PC-3 (cell line): Measurements from ENCODE around the gene BMP7. TPM values are rescaled to one million over a fixed set of nuclear protein-coding genes. Genes with fewer than 3 reads are reported as not detected.

Experiments
- ATAC-seq: fragments of 200-7000 bp; cut with Tn5 transposase; 2 replicates; pipeline ENCODE4 v1.9.1; 2020; ENCODE audit warnings: mild to moderate bottlenecking, moderate library complexity
- BruUV-seq: library from RNA; stranded (reverse); fragments of 400-500 nt; replicated peaks from 2 replicates; lab custom pipeline; 2021; lab: Mats Ljungman, UMichigan
- CTCF ChIA-PET: fragments of 300-600 bp; sonication (Branson Sonifier 250); formaldehyde crosslinking; loops from one replicate; lab custom pipeline; 2022; ENCODE audit warnings: antibody characterized with exemption; lab: Charles Lee
- POLR2A ChIA-PET: fragments of 300-600 bp; sonication (Branson Sonifier 250); formaldehyde crosslinking; loops from one replicate; lab custom pipeline; 2022; ENCODE audit warnings: antibody characterized with exemption; ENCODE audit not compliant: unreplicated experiment; lab: Charles Lee
- DNase-seq: peaks from one replicate; pipeline ENCODE4 v3.0.0-alpha.2; 2015
- H2AFZ ChIP-seq: fragments of 300-600 bp; sonication (generic); 2 replicates; pipeline ENCODE4 v1.6.0; 2016; ENCODE audit warnings: antibody characterized with exemption, low read length
- H3F3A ChIP-seq: fragments of 300-600 bp; sonication (generic); one replicate; pipeline ENCODE4 v1.6.0; 2017; ENCODE audit warnings: antibody characterized with exemption, low read length, control low read depth, mild to moderate bottlenecking; ENCODE audit not compliant: unreplicated experiment
- H3K27ac ChIP-seq: fragments of 300-600 bp; sonication (generic); 2 replicates; pipeline ENCODE4 v1.5.1; 2016; ENCODE audit warnings: mild to moderate bottlenecking, low read length
- H3K27me3 ChIP-seq: fragments of 300-600 bp; sonication (generic); 2 replicates; pipeline ENCODE4 v1.6.1; 2016; ENCODE audit warnings: low read length, mixed read lengths
- H3K36me3 ChIP-seq: fragments of 300-600 bp; sonication (generic); 2 replicates; pipeline ENCODE4 v1.6.1; 2016; ENCODE audit warnings: low read depth, mixed run types, low read length, mixed read lengths
- H3K4me1 ChIP-seq: fragments of 300-600 bp; sonication (generic); 2 replicates; pipeline ENCODE4 v1.5.1; 2016; ENCODE audit warnings: low read length; ENCODE audit not compliant: insufficient read depth
- H3K4me2 ChIP-seq: fragments of 300-600 bp; sonication (generic); 2 replicates; pipeline ENCODE4 v1.6.0; 2016; ENCODE audit warnings: low read length
- H3K4me3 ChIP-seq: fragments of 300-600 bp; sonication (generic); 2 replicates; pipeline ENCODE4 v1.5.1; 2016; ENCODE audit warnings: mild to moderate bottlenecking, low read length, mixed read lengths
- H3K79me2 ChIP-seq: fragments of 300-600 bp; sonication (generic); 2 replicates; pipeline ENCODE4 v1.6.1; 2017; ENCODE audit warnings: low read length, mixed read lengths
- H3K9ac ChIP-seq: fragments of 300-600 bp; sonication (generic); 2 replicates; pipeline ENCODE4 v1.6.0; 2016; ENCODE audit warnings: mild to moderate bottlenecking, low read length
- H3K9me2 ChIP-seq: fragments of 300-600 bp; sonication (generic); replicated peaks from 2 replicates; pipeline ENCODE4 v1.6.1; 2016; ENCODE audit warnings: mixed run types, low read length, mixed read lengths
- H3K9me3 ChIP-seq: fragments of 300-600 bp; sonication (generic); 2 replicates; pipeline ENCODE4 v1.6.1; 2016; ENCODE audit warnings: low read length, mixed read lengths
- H4K20me1 ChIP-seq: fragments of 300-600 bp; sonication (generic); 2 replicates; pipeline ENCODE4 v1.6.1; 2016; ENCODE audit warnings: low read length, mixed read lengths
- CTCF ChIP-seq: fragments of 300-600 bp; sonication (generic); conservative IDR thresholded peaks from 2 replicates; pipeline ENCODE4 v1.5.1; 2017; ENCODE audit warnings: antibody characterized with exemption, low read depth, mild to moderate bottlenecking, low read length
- EZH2 ChIP-seq: fragments of 300-600 bp; sonication (generic); IDR thresholded peaks from one replicate; pipeline ENCODE4 v1.6.1; 2017; ENCODE audit warnings: antibody characterized with exemption, mild to moderate bottlenecking, low read length; ENCODE audit not compliant: unreplicated experiment
- EZH2phosphoT487 ChIP-seq: fragments of 300-600 bp; sonication (generic); IDR thresholded peaks from 2 replicates; pipeline ENCODE4 v1.6.1; 2018; ENCODE audit warnings: mild to moderate bottlenecking, antibody characterized with exemption, low read length, borderline replicate concordance
- intact Hi-C: fragments of 100-400 bp; cut with micrococcal nuclease; formaldehyde crosslinking; loops from 2 replicates; pipeline ENCODE4 v1.9.0; 2023
- total RNA-seq: library from RNA; depleted of rRNA; stranded (reverse); fragments of >200 nt; gene quantifications from 2 replicates; pipeline ENCODE4 v1.2.3, GENCODE V29; 2014

BMP7 gene
- total RNA-seq, 1 experiment from 2014 or later = not detected

- H3K4me3 ChIP-seq = no peak overlapping the region
- no peaks in the 10 kb centered on the region for H4K20me1 ChIP-seq
- H2AFZ ChIP-seq = no peak overlapping the region
- H3F3A ChIP-seq = no peaks in the 10 kb centered on the region
- no peak overlapping the region for H3K9ac ChIP-seq
- H3K27me3 ChIP-seq = peaks cover 95% of the 10 kb centered on the region
- no TSS peak for BruUV-seq
- no peaks in the 10 kb centered on the region for H3K9me2 ChIP-seq
- DNase-seq (no peak), ATAC-seq (no peak)
- no peaks in the 10 kb centered on the region for H3K79me2 ChIP-seq
- TF ChIP-seq CTCF = no peak
- no peak for TF ChIP-seq EZH2phosphoT487
- no peak for TF ChIP-seq EZH2
- no peak overlapping the region for H3K4me2 ChIP-seq
- no peaks in the 10 kb centered on the region for H3K4me1 ChIP-seq
- CTCF ChIA-PET = no interaction called here
- no peaks in the 10 kb centered on the region for H3K9me3 ChIP-seq
- no peaks in the 10 kb centered on the region for H3K36me3 ChIP-seq
- POLR2A ChIA-PET = no interaction called here
- intact Hi-C loops = no loop called here
- no peak overlapping the region for H3K27ac ChIP-seq
Observed at GRCh38 chr20:57142667-57143066, 123.8 kb downstream of the BMP7 start.

GRCh38 chr20:57141492-57141891 lies 124.9 kb downstream of the BMP7 start:
- no peak for ATAC-seq
- ChIA-PET CTCF (no interaction called here), POLR2A (no interaction called here)
- Histone ChIP-seq H3K9me2 (no peaks in the 10 kb centered on the region), H3K79me2 (no peaks in the 10 kb centered on the region), H3K4me3 (no peak overlapping the region), H3K27ac (no peak overlapping the region), H3K36me3 (no peaks in the 10 kb centered on the region), H3K4me2 (no peak overlapping the region), H3K4me1 (no peaks in the 10 kb centered on the region), H3F3A (no peaks in the 10 kb centered on the region), H3K9ac (no peak overlapping the region), H4K20me1 (no peaks in the 10 kb centered on the region), H2AFZ (no peak overlapping the region), H3K27me3 (peaks cover 92% of the 10 kb centered on the region), H3K9me3 (no peaks in the 10 kb centered on the region)
- TF ChIP-seq EZH2 (no peak), EZH2phosphoT487 (no peak), CTCF (no peak)
- BruUV-seq = no TSS peak
- intact Hi-C loops = no loop called here
- DNase-seq = no peak

GRCh38 chr20:57140416-57140965 lies 126.0 kb downstream of the BMP7 start:
- ChIA-PET POLR2A (interaction anchor here (0.9 kb wide), 1 partner anchor 119 kb away, joined by 3 read pairs; no protein-coding TSS in a partner anchor), CTCF (no interaction called here)
- Histone ChIP-seq H3K4me1 (no peaks in the 10 kb centered on the region), H3K9me2 (no peaks in the 10 kb centered on the region), H3F3A (no peaks in the 10 kb centered on the region), H3K27ac (no peak overlapping the region), H3K9ac (no peak overlapping the region), H3K9me3 (no peaks in the 10 kb centered on the region), H3K4me2 (no peak overlapping the region), H3K36me3 (no peaks in the 10 kb centered on the region), H3K27me3 (peaks cover 92% of the 10 kb centered on the region), H4K20me1 (no peaks in the 10 kb centered on the region), H3K79me2 (no peaks in the 10 kb centered on the region), H3K4me3 (no peak overlapping the region), H2AFZ (no peak overlapping the region)
- TF ChIP-seq EZH2 = no peak
- TF ChIP-seq CTCF = no peak
- TF ChIP-seq EZH2phosphoT487 = no peak
- ATAC-seq = no peak
- BruUV-seq = no TSS peak
- intact Hi-C loops = no loop called here
- DNase-seq = no peak
